ENCODE measurements around the gene FNBP1. TPM values are rescaled to one million over a fixed set of nuclear protein-coding genes. Genes with fewer than 3 reads are reported as not detected.

The FNBP1 gene
- total RNA-seq, 1 donor from 2014 or later, result 20.5 TPM

GRCh38 chr9:129910628-129911567 is 132.1 kb downstream of the FNBP1 start:
- intact Hi-C loops (cut with micrococcal nuclease), result no loop called here
- Histone ChIP-seq H3K27ac (replicated peaks) (no peak overlapping the region), H3K27me3 (ENCODE audit: low read depth) (no peaks in the 10 kb centered on the region), H3K36me3 (peaks cover 49% of the 10 kb centered on the region), H3K9me3 (replicated peaks) (no peaks in the 10 kb centered on the region), H3K4me1 (no peaks in the 10 kb centered on the region), H3K4me3 (no peak overlapping the region)
- no peak for TF ChIP-seq CTCF (IDR thresholded peaks at IDR 0.05; ENCODE audit: borderline replicate concordance)
- DNase-seq, result no peak

GRCh38 chr9:129909851-129910250 is 133.1 kb downstream of the FNBP1 start:
- intact Hi-C loops (cut with micrococcal nuclease), result no loop called here
- H3K27me3 ChIP-seq (ENCODE audit: low read depth), result no peaks in the 10 kb centered on the region
- H3K36me3 ChIP-seq, result peaks cover 57% of the 10 kb centered on the region
- no peaks in the 10 kb centered on the region for H3K9me3 ChIP-seq (replicated peaks)
- no peak for DNase-seq
- H3K4me1 ChIP-seq, result no peaks in the 10 kb centered on the region
- no peak overlapping the region for H3K27ac ChIP-seq (replicated peaks)
- no peak for TF ChIP-seq CTCF (IDR thresholded peaks at IDR 0.05; ENCODE audit: borderline replicate concordance)
- H3K4me3 ChIP-seq, result no peak overlapping the region

- Histone ChIP-seq H3K27ac (replicated peaks) (no peak overlapping the region), H3K4me1 (no peaks in the 10 kb centered on the region), H3K27me3 (ENCODE audit: low read depth) (no peaks in the 10 kb centered on the region), H3K36me3 (peaks cover 62% of the 10 kb centered on the region), H3K4me3 (no peak overlapping the region), H3K9me3 (replicated peaks) (no peaks in the 10 kb centered on the region)
- no peak for DNase-seq
- intact Hi-C loops (cut with micrococcal nuclease), result no loop called here
- no peak for TF ChIP-seq CTCF (IDR thresholded peaks at IDR 0.05; ENCODE audit: borderline replicate concordance)
Observed at GRCh38 chr9:129908906-129909305, 134.1 kb downstream of the FNBP1 start.

- Histone ChIP-seq H3K4me1 (no peaks in the 10 kb centered on the region), H3K36me3 (peaks cover 65% of the 10 kb centered on the region), H3K4me3 (no peak overlapping the region), H3K27me3 (ENCODE audit: low read depth) (no peaks in the 10 kb centered on the region), H3K27ac (replicated peaks) (no peak overlapping the region), H3K9me3 (replicated peaks) (no peaks in the 10 kb centered on the region)
- no peak for DNase-seq
- intact Hi-C loops (cut with micrococcal nuclease), result no loop called here
- TF ChIP-seq CTCF (IDR thresholded peaks at IDR 0.05; ENCODE audit: borderline replicate concordance), result no peak
Observed at GRCh38 chr9:129907201-129907600, 135.8 kb downstream of the FNBP1 start.

- Histone ChIP-seq H3K27me3 (ENCODE audit: low read depth) (no peaks in the 10 kb centered on the region), H3K36me3 (peaks cover 74% of the 10 kb centered on the region), H3K9me3 (replicated peaks) (no peaks in the 10 kb centered on the region), H3K4me1 (no peaks in the 10 kb centered on the region), H3K4me3 (no peak overlapping the region), H3K27ac (replicated peaks) (no peak overlapping the region)
- DNase-seq, result no peak
- TF ChIP-seq CTCF (IDR thresholded peaks at IDR 0.05; ENCODE audit: borderline replicate concordance), result no peak
- intact Hi-C loops (cut with micrococcal nuclease), result no loop called here
Observed at GRCh38 chr9:129906298-129906697, 136.7 kb downstream of the FNBP1 start.
